Stomach smooth muscle (tissue), 2 donors: ENCODE results near the gene NAE1.

ENCODE experiments used
- H3K27ac ChIP-seq: one replicate; pipeline ENCODE4 v1.7.0; 2013; ENCODE audit warnings: mild to moderate bottlenecking, low read length, inconsistent platforms
- H3K27me3 ChIP-seq, 2 donors: one replicate each; pipeline ENCODE4 v1.7.0; 2013; ENCODE audit warnings: low read length in 2 of 2; ENCODE audit not compliant: insufficient read depth in 2 of 2, control insufficient read depth in 1 of 2
- H3K36me3 ChIP-seq, 2 donors: one replicate each; pipeline ENCODE4 v1.7.0; 2013; ENCODE audit warnings: low read length in 2 of 2; ENCODE audit not compliant: control insufficient read depth in 2 of 2, insufficient read depth in 2 of 2
- H3K4me1 ChIP-seq: one replicate; pipeline ENCODE4 v1.7.0; 2013; ENCODE audit warnings: low read length; ENCODE audit not compliant: control insufficient read depth, insufficient read depth
- H3K4me3 ChIP-seq, 2 donors: one replicate each; pipeline ENCODE4 v1.7.0; 2013; ENCODE audit warnings: low read length in 2 of 2
- H3K9ac ChIP-seq, 2 donors: one replicate each; pipeline ENCODE4 v1.7.0; 2013; ENCODE audit warnings: low read length in 2 of 2, mild to moderate bottlenecking in 1 of 2
- H3K9me3 ChIP-seq, 2 donors: one replicate each; pipeline ENCODE4 v1.7.0; 2013; ENCODE audit warnings: low read length in 2 of 2; ENCODE audit not compliant: control insufficient read depth in 2 of 2
- donor health status: healthy.
- donor health status: Pancreatic carcinoma.

The NAE1 gene

GRCh38 chr16:66842765-66843164 is 12.0 kb upstream of the NAE1 start:
- H3K27me3 ChIP-seq = peaks cover 29 to 31% of the 10 kb centered on the region in 2 donors
- no peak overlapping the region for H3K27ac ChIP-seq
- no peak overlapping the region for H3K4me3 ChIP-seq
- H3K9me3 ChIP-seq = no peaks in the 10 kb centered on the region
- H3K4me1 ChIP-seq = peaks cover 11% of the 10 kb centered on the region
- H3K36me3 ChIP-seq = no peaks in the 10 kb centered on the region
- H3K9ac ChIP-seq = no peak overlapping the region

GRCh38 chr16:66841366-66841765 is 10.6 kb upstream of the NAE1 start:
- H3K36me3 ChIP-seq = no peaks in the 10 kb centered on the region
- H3K9me3 ChIP-seq = no peaks in the 10 kb centered on the region
- H3K27ac ChIP-seq = no peak overlapping the region
- H3K27me3 ChIP-seq = peaks cover 22 to 29% of the 10 kb centered on the region in 2 donors
- H3K9ac ChIP-seq = no peak overlapping the region
- H3K4me3 ChIP-seq = no peak overlapping the region
- H3K4me1 ChIP-seq = peaks cover 11% of the 10 kb centered on the region

- H3K4me1 ChIP-seq = peaks cover 11% of the 10 kb centered on the region
- no peaks in the 10 kb centered on the region for H3K36me3 ChIP-seq
- peaks cover 18 to 24% of the 10 kb centered on the region in 2 donors for H3K27me3 ChIP-seq
- no peak overlapping the region for H3K9ac ChIP-seq
- H3K9me3 ChIP-seq = no peaks in the 10 kb centered on the region
- H3K4me3 ChIP-seq = no peak overlapping the region
- no peak overlapping the region for H3K27ac ChIP-seq
These were observed 10.1 kb upstream of the NAE1 start for GRCh38 chr16:66840883-66841282.

- H3K4me1 ChIP-seq = peaks cover 6% of the 10 kb centered on the region
- no peak overlapping the region for H3K27ac ChIP-seq
- no peaks in the 10 kb centered on the region for H3K27me3 ChIP-seq
- no peak overlapping the region for H3K4me3 ChIP-seq
- H3K9me3 ChIP-seq = no peaks in the 10 kb centered on the region
- no peaks in the 10 kb centered on the region for H3K36me3 ChIP-seq
- H3K9ac ChIP-seq = no peak overlapping the region
These were observed 4.0 kb upstream of the NAE1 start for GRCh38 chr16:66834746-66835145.

- Histone ChIP-seq H3K4me3 (no peak overlapping the region), H3K27ac (no peak overlapping the region), H3K4me1 (peaks cover 16% of the 10 kb centered on the region), H3K27me3 (no peaks in the 10 kb centered on the region), H3K9me3 (no peaks in the 10 kb centered on the region), H3K9ac (no peak overlapping the region), H3K36me3 (peaks cover 2 to 3% of the 10 kb centered on the region in 2 donors)
These were observed 2.0 kb upstream of the NAE1 start for GRCh38 chr16:66832661-66833305.

GRCh38 chr16:66832190-66832589 is 1.4 kb upstream of the NAE1 start:
- peaks cover 16% of the 10 kb centered on the region for H3K4me1 ChIP-seq
- H3K4me3 ChIP-seq = no peak overlapping the region
- H3K36me3 ChIP-seq = peaks cover 4% of the 10 kb centered on the region in 2 donors
- peak overlapping the region in 1 of 2 donors; percentile 21 for H3K9ac ChIP-seq
- H3K9me3 ChIP-seq = no peaks in the 10 kb centered on the region
- H3K27me3 ChIP-seq = no peaks in the 10 kb centered on the region
- no peak overlapping the region for H3K27ac ChIP-seq

GRCh38 chr16:66824006-66824405 is 6.8 kb downstream of the NAE1 start:
- Histone ChIP-seq H3K4me1 (peaks cover 4% of the 10 kb centered on the region), H3K36me3 (peaks cover 35 to 37% of the 10 kb centered on the region in 2 donors), H3K27ac (no peak overlapping the region), H3K4me3 (no peak overlapping the region), H3K27me3 (no peaks in the 10 kb centered on the region), H3K9ac (no peak overlapping the region), H3K9me3 (no peaks in the 10 kb centered on the region)

GRCh38 chr16:66814734-66815133 is 16.0 kb downstream of the NAE1 start:
- no peak overlapping the region for H3K27ac ChIP-seq
- no peaks in the 10 kb centered on the region for H3K27me3 ChIP-seq
- no peak overlapping the region for H3K4me3 ChIP-seq
- no peaks in the 10 kb centered on the region for H3K4me1 ChIP-seq
- H3K9me3 ChIP-seq = no peaks in the 10 kb centered on the region
- peaks cover 33 to 64% of the 10 kb centered on the region in 2 donors for H3K36me3 ChIP-seq
- no peak overlapping the region for H3K9ac ChIP-seq

GRCh38 chr16:66811043-66811442 is 19.7 kb downstream of the NAE1 start:
- H3K27ac ChIP-seq = no peak overlapping the region
- no peak overlapping the region for H3K4me3 ChIP-seq
- no peaks in the 10 kb centered on the region for H3K27me3 ChIP-seq
- no peaks in the 10 kb centered on the region for H3K9me3 ChIP-seq
- peaks cover 41 to 50% of the 10 kb centered on the region in 2 donors for H3K36me3 ChIP-seq
- H3K9ac ChIP-seq = no peak overlapping the region
- no peaks in the 10 kb centered on the region for H3K4me1 ChIP-seq

GRCh38 chr16:66810391-66810790 is 20.4 kb downstream of the NAE1 start:
- H3K36me3 ChIP-seq = peaks cover 41 to 53% of the 10 kb centered on the region in 2 donors
- no peaks in the 10 kb centered on the region for H3K4me1 ChIP-seq
- H3K27me3 ChIP-seq = no peaks in the 10 kb centered on the region
- H3K27ac ChIP-seq = no peak overlapping the region
- no peak overlapping the region for H3K9ac ChIP-seq
- no peaks in the 10 kb centered on the region for H3K9me3 ChIP-seq
- H3K4me3 ChIP-seq = no peak overlapping the region

- peaks cover 43 to 54% of the 10 kb centered on the region in 2 donors for H3K36me3 ChIP-seq
- no peaks in the 10 kb centered on the region for H3K4me1 ChIP-seq
- H3K9ac ChIP-seq = no peak overlapping the region
- H3K27ac ChIP-seq = no peak overlapping the region
- no peaks in the 10 kb centered on the region for H3K9me3 ChIP-seq
- no peak overlapping the region for H3K4me3 ChIP-seq
- H3K27me3 ChIP-seq = no peaks in the 10 kb centered on the region
These were observed 21.0 kb downstream of the NAE1 start for GRCh38 chr16:66809765-66810164.
